Muscle of leg (tissue), 11 donors: ENCODE data around the gene ANKMY2. TPM values are rescaled to one million over a fixed set of nuclear protein-coding genes. Genes with fewer than 3 reads are reported as not detected.

ENCODE experiments used
- DNase-seq: peaks from one replicate; pipeline ENCODE4 v3.0.0; 2013
- H3K27ac ChIP-seq: one replicate; pipeline ENCODE4 v1.5.1; 2013; ENCODE audit warnings: mild to moderate bottlenecking, low read length, control low read depth
- H3K27me3 ChIP-seq: one replicate; pipeline ENCODE4 v1.6.1; 2013; ENCODE audit warnings: low read length; ENCODE audit not compliant: control insufficient read depth, insufficient read depth
- H3K36me3 ChIP-seq: one replicate; pipeline ENCODE4 v1.6.1; 2013; ENCODE audit warnings: low read length; ENCODE audit not compliant: control insufficient read depth, insufficient read depth
- H3K4me1 ChIP-seq: one replicate; pipeline ENCODE4 v1.6.1; 2013; ENCODE audit warnings: low read length; ENCODE audit not compliant: control insufficient read depth, insufficient read depth
- H3K4me3 ChIP-seq: one replicate; pipeline ENCODE4 v1.5.1; 2013; ENCODE audit warnings: low read length, control low read depth
- H3K9me3 ChIP-seq: replicated peaks from 2 replicates; pipeline ENCODE4 v1.6.1; 2013; ENCODE audit warnings: low read depth, low read length; ENCODE audit not compliant: control insufficient read depth
- WGBS: methylation state at CpG from one replicate; pipeline ENCODE4 v1.1.5; 2013; ENCODE audit warnings: missing lambda C conversion rate; ENCODE audit not compliant: insufficient coverage; 5-methylcytosine and 5-hydroxymethylcytosine counted together
- polyA plus RNA-seq, 8 donors: library from polyadenylated mRNA; unstranded; fragments of 120-200 nt; gene quantifications; one replicate each; pipeline versions ENCODE4 v1.2.1 to v1.2.3, GENCODE V29; 2013; ENCODE audit warnings: inconsistent platforms in 1 of 8, low replicate concordance in 1 of 8; ENCODE audit not compliant: insufficient read length in 8 of 8, insufficient read depth in 1 of 8
- total RNA-seq: library from RNA; stranded (reverse); fragments of 120-200 nt; gene quantifications from one replicate; pipeline ENCODE4 v1.2.4, GENCODE V29; 2013

The ANKMY2 gene
- total and polyA plus RNA-seq, 9 donors = 18.9 to 31.9 (median 22.7) TPM

GRCh38 chr7:16586081-16586874 lies 59.3 kb downstream of the ANKMY2 start:
- Histone ChIP-seq H3K4me3 (peak overlapping the region; percentile 4), H3K27ac (no peak overlapping the region), H3K36me3 (no peaks in the 10 kb centered on the region), H3K27me3 (no peaks in the 10 kb centered on the region), H3K9me3 (no peaks in the 10 kb centered on the region), H3K4me1 (no peaks in the 10 kb centered on the region)
- no peak for DNase-seq
- 78% methylated on average over 33 of the region's 42 CpGs for WGBS

- 93% methylated on average over 17 of the region's 17 CpGs for WGBS
- H3K36me3 ChIP-seq = no peaks in the 10 kb centered on the region
- no peak for DNase-seq
- no peaks in the 10 kb centered on the region for H3K4me1 ChIP-seq
- no peak overlapping the region for H3K27ac ChIP-seq
- H3K27me3 ChIP-seq = no peaks in the 10 kb centered on the region
- H3K9me3 ChIP-seq = no peaks in the 10 kb centered on the region
- H3K4me3 ChIP-seq = no peak overlapping the region
These were observed 60.0 kb downstream of the ANKMY2 start for GRCh38 chr7:16585540-16585939.

GRCh38 chr7:16583834-16584233 lies 61.7 kb downstream of the ANKMY2 start:
- 95% methylated on average over 7 of the region's 7 CpGs for WGBS
- H3K36me3 ChIP-seq = no peaks in the 10 kb centered on the region
- H3K4me1 ChIP-seq = no peaks in the 10 kb centered on the region
- no peak overlapping the region for H3K27ac ChIP-seq
- H3K4me3 ChIP-seq = no peak overlapping the region
- no peaks in the 10 kb centered on the region for H3K27me3 ChIP-seq
- no peak for DNase-seq
- H3K9me3 ChIP-seq = no peaks in the 10 kb centered on the region

- Histone ChIP-seq H3K36me3 (no peaks in the 10 kb centered on the region), H3K27me3 (no peaks in the 10 kb centered on the region), H3K4me1 (no peaks in the 10 kb centered on the region), H3K9me3 (no peaks in the 10 kb centered on the region), H3K27ac (no peak overlapping the region), H3K4me3 (no peak overlapping the region)
- WGBS = no CpG with 5 or more reads among the region's 1 CpG
- DNase-seq = no peak
These were observed 64.3 kb downstream of the ANKMY2 start for GRCh38 chr7:16581286-16581685.

- no peak overlapping the region for H3K4me3 ChIP-seq
- H3K27ac ChIP-seq = no peak overlapping the region
- no peaks in the 10 kb centered on the region for H3K9me3 ChIP-seq
- no peaks in the 10 kb centered on the region for H3K4me1 ChIP-seq
- H3K27me3 ChIP-seq = no peaks in the 10 kb centered on the region
- WGBS = 85% methylated on average over 6 of the region's 8 CpGs
- H3K36me3 ChIP-seq = no peaks in the 10 kb centered on the region
- no peak for DNase-seq
These were observed 66.3 kb downstream of the ANKMY2 start for GRCh38 chr7:16579216-16579615.

DNA sequence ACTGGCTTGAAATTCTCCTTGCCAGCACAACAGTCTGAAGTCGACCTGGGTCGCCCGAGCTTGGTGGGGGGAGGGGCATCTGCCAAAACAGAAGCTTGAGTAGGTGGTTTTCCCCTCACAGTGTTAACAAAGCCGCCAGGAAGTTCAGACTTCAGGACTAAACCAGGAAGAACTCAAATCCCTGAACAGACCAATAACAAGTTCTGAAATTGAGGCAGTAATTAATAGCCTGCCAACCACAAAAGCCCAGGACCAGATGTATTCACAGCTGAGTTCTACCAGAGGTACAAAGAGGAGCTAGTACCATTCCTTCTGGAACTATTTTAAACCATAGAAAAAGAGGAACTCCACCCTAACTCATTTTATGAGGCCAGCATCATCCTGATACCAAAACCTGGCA lies 73.6 kb downstream of the ANKMY2 start:
- WGBS = 80% methylated on average over 1 of the region's 4 CpGs
- Histone ChIP-seq H3K36me3 (no peaks in the 10 kb centered on the region), H3K27me3 (no peaks in the 10 kb centered on the region), H3K27ac (no peak overlapping the region), H3K4me1 (no peaks in the 10 kb centered on the region), H3K4me3 (no peak overlapping the region), H3K9me3 (no peaks in the 10 kb centered on the region)
- DNase-seq = no peak

- no peaks in the 10 kb centered on the region for H3K36me3 ChIP-seq
- no peak overlapping the region for H3K27ac ChIP-seq
- no peak overlapping the region for H3K4me3 ChIP-seq
- peak; percentile 73 for DNase-seq
- H3K9me3 ChIP-seq = no peaks in the 10 kb centered on the region
- 80% methylated on average over 1 of the region's 13 CpGs for WGBS
- no peaks in the 10 kb centered on the region for H3K27me3 ChIP-seq
- no peaks in the 10 kb centered on the region for H3K4me1 ChIP-seq
These were observed 80.6 kb downstream of the ANKMY2 start for GRCh38 chr7:16564909-16565426.

DNA sequence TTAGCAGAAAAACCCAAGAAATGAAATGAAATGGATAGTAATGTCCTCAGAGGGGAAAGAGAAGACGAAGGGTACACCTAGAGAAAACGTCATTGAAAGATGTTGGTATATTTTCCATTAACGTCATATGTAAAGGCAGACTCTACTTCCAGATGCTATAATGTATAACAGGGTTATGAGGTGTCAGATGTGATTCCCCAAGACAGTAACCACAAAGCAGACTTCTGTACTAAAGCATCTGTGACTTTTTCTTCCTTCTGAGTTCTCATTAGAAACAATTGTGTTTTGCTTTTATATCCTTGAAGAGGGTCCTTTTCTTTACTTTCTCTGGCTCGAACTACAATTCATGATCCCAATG lies 81.6 kb downstream of the ANKMY2 start:
- Histone ChIP-seq H3K4me1 (no peaks in the 10 kb centered on the region), H3K27me3 (no peaks in the 10 kb centered on the region), H3K27ac (no peak overlapping the region), H3K4me3 (no peak overlapping the region), H3K9me3 (no peaks in the 10 kb centered on the region), H3K36me3 (no peaks in the 10 kb centered on the region)
- WGBS = no CpG with 5 or more reads among the region's 4 CpGs
- DNase-seq = peak; percentile 30

DNA sequence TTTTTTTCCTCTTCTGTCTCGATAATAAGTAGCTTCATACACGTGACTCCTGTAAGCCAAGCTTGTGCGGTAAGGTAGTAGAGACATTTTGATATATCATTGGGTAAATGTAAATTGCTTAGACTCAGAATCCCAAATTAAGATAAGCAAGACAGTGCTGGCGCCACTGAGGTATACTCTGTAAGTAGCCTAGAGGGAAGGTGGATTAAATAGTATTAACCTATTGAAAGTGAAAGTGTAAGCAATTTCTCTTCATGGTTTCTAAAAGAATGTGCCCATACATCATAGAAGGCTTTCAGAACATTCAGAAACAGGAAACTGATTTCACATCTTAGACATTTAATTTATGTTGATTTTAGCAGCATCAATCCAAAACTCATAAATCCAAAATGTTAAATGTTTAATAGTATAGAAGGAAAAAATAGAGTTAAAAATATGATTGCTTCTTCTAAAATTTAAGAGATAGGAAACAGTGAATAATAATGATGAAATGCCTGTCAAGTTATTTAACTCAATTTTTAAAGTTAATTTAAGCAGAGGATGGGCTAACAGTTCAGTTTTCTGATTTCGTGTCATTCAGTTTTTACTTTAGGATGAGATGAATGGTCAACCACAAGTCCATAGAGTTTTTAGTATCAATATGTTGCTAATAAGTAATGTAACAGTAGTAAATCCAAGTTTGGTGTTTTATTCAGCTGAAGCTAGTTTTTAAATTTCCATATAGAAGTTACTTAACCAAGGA lies 82.1 kb downstream of the ANKMY2 start:
- Histone ChIP-seq H3K4me1 (no peaks in the 10 kb centered on the region), H3K4me3 (no peak overlapping the region), H3K27ac (no peak overlapping the region), H3K9me3 (no peaks in the 10 kb centered on the region), H3K27me3 (no peaks in the 10 kb centered on the region), H3K36me3 (no peaks in the 10 kb centered on the region)
- no peak for DNase-seq
- WGBS = no CpG with 5 or more reads among the region's 5 CpGs

GRCh38 chr7:16562456-16563220 lies 82.9 kb downstream of the ANKMY2 start:
- Histone ChIP-seq H3K4me3 (no peak overlapping the region), H3K27me3 (no peaks in the 10 kb centered on the region), H3K4me1 (no peaks in the 10 kb centered on the region), H3K27ac (no peak overlapping the region), H3K36me3 (no peaks in the 10 kb centered on the region), H3K9me3 (no peaks in the 10 kb centered on the region)
- 89% methylated on average over 2 of the region's 9 CpGs for WGBS
- no peak for DNase-seq
